ENCODE results near the gene UNC5CL. TPM values are rescaled to one million over a fixed set of nuclear protein-coding genes. Genes with fewer than 3 reads are reported as not detected.
A peak's percentile ranks its signal among the peaks of the same experiment; 100 is the strongest.

UNC5CL gene
- total RNA-seq, 2 donors from 2014 or later, result 17.4 to 30.3 TPM

- DNase-seq (no peak), ATAC-seq (no peak)
- TF ChIP-seq POLR2A (IDR thresholded peaks at IDR 0.05), result no peak
- TF ChIP-seq CTCF (IDR thresholded peaks at IDR 0.05), result no peak
- no peaks in the 10 kb centered on the region for H3K27me3 ChIP-seq
- WGBS, 2 donors, result 88 to 100% methylated on average over 1 of the region's 1 CpG
- no peaks in the 10 kb centered on the region for H3K9me3 ChIP-seq
- H3K4me1 ChIP-seq, result peaks cover 92% of the 10 kb centered on the region
- H3K27ac ChIP-seq, result no peak overlapping the region
- H3K36me3 ChIP-seq (replicated peaks in 1 of 2; ENCODE audit: insufficient read depth in 1 of 2, low read depth in 2 of 2), result no peaks in the 10 kb centered on the region
- no peak overlapping the region for H3K4me3 ChIP-seq
- intact Hi-C loops (cut with DNase I), result no loop called here
These were observed 20.5 kb upstream of the UNC5CL start for GRCh38 chr6:41059556-41059955.

GRCh38 chr6:41058783-41059181, 19.8 kb upstream of the UNC5CL start:
- Histone ChIP-seq H3K27me3 (no peaks in the 10 kb centered on the region), H3K4me1 (peaks cover 92% of the 10 kb centered on the region), H3K36me3 (replicated peaks in 1 of 2; ENCODE audit: insufficient read depth in 1 of 2, low read depth in 2 of 2) (no peaks in the 10 kb centered on the region), H3K27ac (peak overlapping the region in 3 of 4 donors; percentile 46 to 68 (median 66)), H3K9me3 (no peaks in the 10 kb centered on the region), H3K4me3 (no peak overlapping the region)
- ATAC-seq, result no peak
- intact Hi-C loops (cut with DNase I), result no loop called here
- WGBS, 2 donors, result 56 to 62% methylated on average over 2 of the region's 2 CpGs
- DNase-seq, result no peak
- TF ChIP-seq POLR2A (IDR thresholded peaks at IDR 0.05) (no peak), CTCF (IDR thresholded peaks at IDR 0.05) (no peak)

GRCh38 chr6:41056768-41057490, 17.9 kb upstream of the UNC5CL start:
- intact Hi-C loops (cut with DNase I), result no loop called here
- Histone ChIP-seq H3K9me3 (no peaks in the 10 kb centered on the region), H3K4me3 (no peak overlapping the region), H3K4me1 (peaks cover 94% of the 10 kb centered on the region), H3K27me3 (no peaks in the 10 kb centered on the region), H3K36me3 (replicated peaks in 1 of 2; ENCODE audit: insufficient read depth in 1 of 2, low read depth in 2 of 2) (no peaks in the 10 kb centered on the region), H3K27ac (peak overlapping the region; percentile 2 to 68 (median 56))
- ATAC-seq (no peak), DNase-seq (no peak)
- TF ChIP-seq POLR2A (IDR thresholded peaks at IDR 0.05), result no peak
- no peak for TF ChIP-seq CTCF (IDR thresholded peaks at IDR 0.05)
- 66 to 86% methylated on average over 5 to 6 of the region's 6 CpGs for WGBS, 2 donors

- no peaks in the 10 kb centered on the region for H3K9me3 ChIP-seq
- intact Hi-C loops (cut with DNase I), result no loop called here
- no peak for ATAC-seq
- no peak overlapping the region for H3K4me3 ChIP-seq
- TF ChIP-seq POLR2A (IDR thresholded peaks at IDR 0.05), result no peak
- H3K27ac ChIP-seq, result peak overlapping the region in 3 of 4 donors; percentile 8 to 84 (median 10)
- WGBS, 2 donors, result 37 to 59% methylated on average over 3 of the region's 3 CpGs
- no peaks in the 10 kb centered on the region for H3K36me3 ChIP-seq (replicated peaks in 1 of 2; ENCODE audit: insufficient read depth in 1 of 2, low read depth in 2 of 2)
- peaks cover 82% of the 10 kb centered on the region for H3K4me1 ChIP-seq
- no peaks in the 10 kb centered on the region for H3K27me3 ChIP-seq
- peak in 1 of 4 donors; percentile 10 for DNase-seq
These were observed 16.1 kb upstream of the UNC5CL start for GRCh38 chr6:41055149-41055548.

- WGBS, 2 donors, result 86 to 92% methylated on average over 3 of the region's 3 CpGs
- no peak for TF ChIP-seq POLR2A (IDR thresholded peaks at IDR 0.05)
- TF ChIP-seq CTCF (IDR thresholded peaks at IDR 0.05), result no peak
- DNase-seq, result no peak
- intact Hi-C loops (cut with DNase I), result no loop called here
- Histone ChIP-seq H3K27me3 (no peaks in the 10 kb centered on the region), H3K27ac (peak overlapping the region in 2 of 4 donors; percentile 84), H3K4me1 (peaks cover 83% of the 10 kb centered on the region), H3K36me3 (replicated peaks in 1 of 2; ENCODE audit: insufficient read depth in 1 of 2, low read depth in 2 of 2) (no peaks in the 10 kb centered on the region), H3K4me3 (no peak overlapping the region), H3K9me3 (no peaks in the 10 kb centered on the region)
- ATAC-seq, result no peak
These were observed 15.5 kb upstream of the UNC5CL start for GRCh38 chr6:41054511-41054910.
